Right atrium auricular region (tissue), 2 donors: ENCODE data around the gene WDR18. TPM values are rescaled to one million over a fixed set of nuclear protein-coding genes. Genes with fewer than 3 reads are reported as not detected.

Experiments
- DNase-seq: peaks from one replicate; pipeline ENCODE4 v3.0.0-alpha.2; 2019; ENCODE audit warnings: low spot score
- H3K27ac ChIP-seq, 2 donors: fragments of 200-600 bp; sonication (generic); 1 replicate in 1 of 2; 2 replicates in 1 of 2; pipeline ENCODE4 v1.5.1; 2016 to 2019
- H3K27me3 ChIP-seq, 2 donors: fragments of 200-600 bp; sonication (generic); one replicate each; pipeline versions ENCODE4 v1.5.1 to v1.6.0; 2017 to 2019
- H3K36me3 ChIP-seq: fragments of 200-600 bp; sonication (generic); one replicate; pipeline ENCODE4 v1.5.1; 2016
- H3K4me1 ChIP-seq, 2 donors: fragments of 200-600 bp; sonication (generic); one replicate each; pipeline versions ENCODE4 v1.5.1 to v1.6.0; 2017 to 2019
- H3K4me3 ChIP-seq, 2 donors: fragments of 200-600 bp; sonication (generic); 1 replicate in 1 of 2; 2 replicates in 1 of 2; pipeline ENCODE4 v1.5.1; 2017 to 2019; ENCODE audit warnings: mild to moderate bottlenecking in 1 of 2, moderate library complexity in 1 of 2
- H3K9me3 ChIP-seq, 2 donors: fragments of 200-600 bp; sonication (generic); one replicate each; pipeline ENCODE4 v1.5.1; 2019
- CTCF ChIP-seq, 2 donors: fragments of 200-600 bp; sonication (generic); IDR thresholded peaks; one replicate each; pipeline ENCODE4 v1.5.1; 2019; ENCODE audit warnings: antibody characterized with exemption in 2 of 2
- total RNA-seq, 2 donors: library from RNA; depleted of rRNA; stranded (reverse); fragments of >200 nt; gene quantifications; one replicate each; pipeline ENCODE4 v1.1.0, GENCODE V29; 2016

WDR18 gene
- total RNA-seq, 2 donors from 2014 or later = 13.3 to 24.9 TPM

- no peaks in the 10 kb centered on the region for H3K4me1 ChIP-seq
- no peak overlapping the region for H3K4me3 ChIP-seq
- no peak for TF ChIP-seq CTCF (IDR thresholded peaks at IDR 0.05)
- no peak for DNase-seq
- H3K27me3 ChIP-seq = no peaks in the 10 kb centered on the region
- H3K9me3 ChIP-seq = no peaks in the 10 kb centered on the region
- no peak overlapping the region for H3K27ac ChIP-seq
- no peaks in the 10 kb centered on the region for H3K36me3 ChIP-seq
Observed at GRCh38 chr19:977058-977464, 7.1 kb upstream of the WDR18 start.

GRCh38 chr19:979318-979741 is 4.8 kb upstream of the WDR18 start:
- Histone ChIP-seq H3K27me3 (no peaks in the 10 kb centered on the region), H3K36me3 (no peaks in the 10 kb centered on the region), H3K27ac (no peak overlapping the region), H3K9me3 (no peaks in the 10 kb centered on the region), H3K4me3 (no peak overlapping the region), H3K4me1 (peaks cover 0 to 17% of the 10 kb centered on the region in 2 donors)
- no peak for TF ChIP-seq CTCF (IDR thresholded peaks at IDR 0.05)
- DNase-seq = no peak

GRCh38 chr19:980133-980998 is 3.8 kb upstream of the WDR18 start:
- DNase-seq = no peak

GRCh38 chr19:982567-983170 is 1.5 kb upstream of the WDR18 start:
- Histone ChIP-seq H3K4me1 (peaks cover 0 to 25% of the 10 kb centered on the region in 2 donors), H3K27me3 (no peaks in the 10 kb centered on the region), H3K4me3 (peak overlapping the region in 1 of 2 donors; percentile 44), H3K9me3 (no peaks in the 10 kb centered on the region), H3K36me3 (no peaks in the 10 kb centered on the region), H3K27ac (peak overlapping the region in 1 of 2 donors; percentile 84)
- TF ChIP-seq CTCF (IDR thresholded peaks at IDR 0.05) = peak; percentile 94 to 100
- peak; percentile 64 for DNase-seq

More at GRCh38 chr19:980133-980998, 3.8 kb upstream of the WDR18 start:
- no peaks in the 10 kb centered on the region for H3K27me3 ChIP-seq
- H3K27ac ChIP-seq = no peak overlapping the region
- no peaks in the 10 kb centered on the region for H3K36me3 ChIP-seq
- H3K9me3 ChIP-seq = no peaks in the 10 kb centered on the region
- TF ChIP-seq CTCF (IDR thresholded peaks at IDR 0.05) = no peak
- no peak overlapping the region for H3K4me3 ChIP-seq
- H3K4me1 ChIP-seq = peaks cover 0 to 25% of the 10 kb centered on the region in 2 donors

- H3K4me3 ChIP-seq = no peak overlapping the region
- no peak for DNase-seq
Observed at GRCh38 chr19:986083-986482, 1.9 kb downstream of the WDR18 start.

More at GRCh38 chr19:986083-986482, 1.9 kb downstream of the WDR18 start:
- H3K27me3 ChIP-seq = no peaks in the 10 kb centered on the region
- H3K27ac ChIP-seq = no peak overlapping the region
- TF ChIP-seq CTCF (IDR thresholded peaks at IDR 0.05) = no peak
- no peaks in the 10 kb centered on the region for H3K9me3 ChIP-seq
- peaks cover 0 to 25% of the 10 kb centered on the region in 2 donors for H3K4me1 ChIP-seq
- H3K36me3 ChIP-seq = peaks cover 17% of the 10 kb centered on the region
